ENCODE data around the gene EFCAB12. TPM values are rescaled to one million over a fixed set of nuclear protein-coding genes. Genes with fewer than 3 reads are reported as not detected.

EFCAB12 gene
- total and polyA plus RNA-seq, 2 donors (not counting 3 experiments of a cell fraction or from before 2014, with no cell fraction given), result 0.15 to 0.49 TPM

- no peak for FAIRE-seq
- H3K27ac ChIP-seq (ENCODE audit: insufficient read depth, low read depth, low read length), result no peak overlapping the region
- no TSS peak for BruUV-seq (replicated peaks)
- no peak for TF ChIP-seq JUN (IDR thresholded peaks at IDR 0.05; ENCODE audit: borderline replicate concordance, insufficient read depth, insufficient read length, low read depth)
- TF ChIP-seq POLR2A (IDR thresholded peaks at IDR 0.05; ENCODE audit: low read depth, low read length), result no peak
- TF ChIP-seq FOS (IDR thresholded peaks at IDR 0.05; ENCODE audit: borderline replicate concordance, insufficient read depth, low read length), result no peak
- TF ChIP-seq EZH2 (IDR thresholded peaks at IDR 0.05; ENCODE audit: borderline replicate concordance, low read depth, low read length, severe bottlenecking), result no peak
- TF ChIP-seq MYC (IDR thresholded peaks at IDR 0.05; ENCODE audit: low read depth, low read length), result no peak
- no peak for TF ChIP-seq MAX (IDR thresholded peaks at IDR 0.05; ENCODE audit: insufficient read depth, insufficient read length)
- no peak for TF ChIP-seq CTCF (IDR thresholded peaks at IDR 0.05; ENCODE audit: extremely low read depth in 1 of 2, insufficient read depth in 1 of 2, low read depth in 1 of 2, low read length in 2 of 2)
- TF ChIP-seq POLR2AphosphoS5 (IDR thresholded peaks at IDR 0.05; ENCODE audit: insufficient read depth, low read depth, low read length), result no peak
- TF ChIP-seq GATA2 (IDR thresholded peaks at IDR 0.05; ENCODE audit: insufficient read depth, insufficient read length, low read depth, low read length), result no peak
- H3K9me1 ChIP-seq (replicated peaks; ENCODE audit: control insufficient read depth, extremely low read depth, insufficient read depth, low read length), result no peaks in the 10 kb centered on the region
- H3K36me3 ChIP-seq (ENCODE audit: control insufficient read depth in 2 of 2, extremely low read depth in 1 of 2, insufficient read depth in 2 of 2, low read length in 2 of 2), result no peaks in the 10 kb centered on the region
- H3K4me2 ChIP-seq (ENCODE audit: insufficient read depth, low read length), result no peak overlapping the region
- no peak overlapping the region for H2AFZ ChIP-seq (ENCODE audit: low read depth, low read length)
- dilution Hi-C loops (cut with MboI; ENCODE audit: extremely low pct_ligation_motif_present, low sequenced_read_pairs), result no loop called here
- DNase-seq (ENCODE audit: low read depth, low spot score), result no peak
- H4K20me1 ChIP-seq (replicated peaks; ENCODE audit: control insufficient read depth, extremely low read depth, insufficient read depth, low read length), result no peaks in the 10 kb centered on the region
- no peaks in the 10 kb centered on the region for H3K27me3 ChIP-seq (ENCODE audit: control insufficient read depth in 2 of 2, insufficient read depth in 2 of 2, low read length in 2 of 2)
- H3K4me1 ChIP-seq (ENCODE audit: control insufficient read depth, extremely low read depth, insufficient read depth, low read length), result peaks cover 6% of the 10 kb centered on the region
- no peak overlapping the region for H3K4me3 ChIP-seq (replicated peaks in 1 of 3; ENCODE audit: insufficient read depth in 1 of 3, low read depth in 1 of 3, low read length in 3 of 3)
- H3K79me2 ChIP-seq (ENCODE audit: control insufficient read depth, insufficient read depth, low read length), result no peaks in the 10 kb centered on the region
- ChIA-PET CTCF (interaction anchor here (0.9 to 3.9 kb wide), 3 partner anchors 25 to 93 kb away, joined by 4 to 25 read pairs (median 4); no protein-coding TSS in a partner anchor), POLR2A (no interaction called here)
- intact Hi-C loops (cut with micrococcal nuclease), result no loop called here
- no peaks in the 10 kb centered on the region for H3K9me3 ChIP-seq (replicated peaks; ENCODE audit: control insufficient read depth, insufficient read depth, low read length)
- no peak overlapping the region for H3K9ac ChIP-seq (replicated peaks; ENCODE audit: extremely low read depth, insufficient read depth, low read length)
Observed at GRCh38 chr3:129421236-129421883, 7.1 kb downstream of the EFCAB12 start.

All from endothelial cell of umbilical vein (primary cell).